Left kidney (tissue), 2 donors: ENCODE results near the gene ANTKMT. TPM values are rescaled to one million over a fixed set of nuclear protein-coding genes. Genes with fewer than 3 reads are reported as not detected.

Experiments used
- DNase-seq: peaks from one replicate; pipeline ENCODE4 v3.0.0-alpha.2; 2013
- polyA plus RNA-seq: library from polyadenylated mRNA; unstranded; fragments of 120-200 nt; gene quantifications from one replicate; pipeline ENCODE4 v1.2.1, GENCODE V29; 2013; ENCODE audit not compliant: insufficient read length

Gene ANTKMT
- polyA plus RNA-seq, 1 donor = 9.0 TPM

DNA sequence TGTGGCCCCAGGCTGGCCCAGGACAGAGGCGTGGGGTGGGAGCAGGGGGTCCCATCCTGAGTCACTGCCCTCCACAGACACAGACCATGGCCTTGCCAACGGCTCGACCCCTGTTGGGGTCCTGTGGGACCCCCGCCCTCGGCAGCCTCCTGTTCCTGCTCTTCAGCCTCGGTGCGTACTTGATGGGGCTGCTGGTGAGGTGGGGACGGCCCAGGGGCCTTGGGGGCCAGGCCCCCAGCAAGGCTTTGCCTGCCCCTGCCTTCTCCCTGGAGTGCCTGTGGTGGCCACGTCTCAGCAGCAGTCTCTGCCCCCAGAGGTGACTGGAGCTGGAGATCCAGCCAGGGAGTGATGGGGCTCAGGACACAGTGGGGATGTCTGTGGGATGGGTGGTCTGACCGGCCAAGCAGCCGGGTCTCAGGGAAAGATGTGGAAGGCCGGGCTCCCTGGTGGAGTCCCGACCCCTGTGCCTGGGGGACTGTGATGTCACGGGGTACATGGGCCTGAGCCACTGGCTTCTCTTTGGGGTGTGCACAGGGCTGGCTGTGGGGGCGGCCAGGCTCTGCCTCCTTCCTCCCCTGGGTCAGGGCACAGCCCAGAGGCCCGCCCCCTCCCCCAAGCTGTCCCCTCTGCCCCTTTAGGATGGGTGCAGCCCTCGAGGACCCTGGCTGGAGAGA is 41.8 kb downstream of the ANTKMT start:
- no peak for DNase-seq

- no peak for DNase-seq
Observed at GRCh38 chr16:763369-764183, 42.6 kb downstream of the ANTKMT start.

DNA sequence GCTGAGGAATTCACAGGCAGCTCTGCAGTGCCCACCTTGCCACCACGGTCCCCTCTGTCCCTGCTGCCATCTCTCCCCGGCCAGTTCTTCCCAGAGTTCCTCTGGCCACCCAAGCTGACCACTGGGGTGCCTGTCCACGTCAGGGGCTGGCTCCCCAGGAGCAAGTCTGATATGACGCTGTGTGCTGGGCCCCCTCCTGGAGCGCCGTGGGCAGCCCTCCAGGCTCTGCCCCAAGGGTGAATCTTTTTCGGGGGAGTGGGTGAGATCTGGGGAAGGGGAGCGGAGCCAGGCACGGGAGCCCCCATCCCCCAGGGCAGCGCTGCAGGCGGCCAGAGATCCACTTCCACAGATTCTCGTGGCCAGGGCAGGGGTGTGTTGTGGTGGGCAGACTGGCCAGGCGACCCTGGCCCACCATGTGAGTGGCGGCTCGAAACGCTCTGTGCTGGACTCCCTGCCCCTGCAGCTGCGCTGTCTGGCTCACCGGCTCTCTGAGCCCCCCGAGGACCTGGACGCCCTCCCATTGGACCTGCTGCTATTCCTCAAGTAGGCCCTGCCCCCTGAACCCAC is 43.3 kb downstream of the ANTKMT start:
- DNase-seq = no peak

GRCh38 chr16:764848-765487 is 44.0 kb downstream of the ANTKMT start:
- DNase-seq = no peak

GRCh38 chr16:765488-765865 is 44.5 kb downstream of the ANTKMT start:
- no peak for DNase-seq

GRCh38 chr16:766008-766819 is 45.3 kb downstream of the ANTKMT start:
- DNase-seq = no peak

GRCh38 chr16:766820-767640 is 46.1 kb downstream of the ANTKMT start:
- no peak for DNase-seq

GRCh38 chr16:767743-768235 is 46.8 kb downstream of the ANTKMT start:
- no peak for DNase-seq

GRCh38 chr16:768428-768827 is 47.5 kb downstream of the ANTKMT start:
- DNase-seq = no peak

DNA sequence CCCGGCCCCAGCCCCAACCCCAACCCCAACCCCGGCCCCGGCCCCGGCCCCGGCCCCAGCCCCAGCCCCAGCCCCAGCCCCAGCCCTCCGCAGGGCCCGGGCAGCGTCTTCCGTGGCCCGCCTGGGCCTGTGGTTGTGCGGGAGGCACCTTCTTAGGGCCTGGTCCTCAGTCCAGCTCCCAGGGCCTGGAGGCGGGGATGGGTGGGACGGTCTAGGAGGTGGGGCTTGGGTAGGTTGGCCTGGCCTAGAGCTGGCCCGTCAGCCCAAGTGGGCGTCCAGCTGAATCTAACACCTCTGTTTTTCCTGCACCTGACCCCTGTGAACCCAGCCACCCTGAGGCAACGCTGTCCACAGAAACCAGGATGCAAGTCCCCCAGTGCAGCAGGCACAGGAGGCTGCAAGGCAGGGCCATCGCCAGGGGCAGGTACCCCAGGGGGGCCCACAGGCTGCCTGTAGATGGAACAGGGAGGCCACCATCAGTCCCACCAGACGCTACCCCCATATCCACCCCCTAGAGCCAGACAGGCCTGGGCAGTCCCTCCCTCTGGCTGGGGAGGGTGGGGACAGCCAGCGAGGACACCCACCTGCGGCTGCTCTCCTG is 48.3 kb downstream of the ANTKMT start:
- DNase-seq = no peak

DNA sequence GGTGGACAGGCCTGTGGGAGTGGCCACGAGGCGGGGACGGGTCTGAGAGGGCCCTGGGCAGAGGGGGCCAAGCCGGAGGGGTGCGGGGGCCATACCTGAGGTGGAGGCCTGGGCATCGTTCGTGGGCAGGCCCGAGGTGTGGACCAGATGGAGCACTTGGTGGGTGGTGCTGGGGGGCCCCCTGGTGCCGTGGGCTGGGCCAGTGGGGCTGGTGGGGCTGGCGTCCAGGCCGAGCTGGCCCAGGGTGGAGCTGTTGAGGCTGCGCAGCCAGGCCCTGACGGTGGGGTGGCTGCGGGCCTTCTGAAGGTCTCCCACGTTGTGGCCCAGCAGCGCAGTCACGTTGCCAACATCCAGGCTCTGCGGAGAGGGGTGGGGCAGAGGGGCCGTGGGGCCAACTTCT is 49.0 kb downstream of the ANTKMT start:
- no peak for DNase-seq

DNA sequence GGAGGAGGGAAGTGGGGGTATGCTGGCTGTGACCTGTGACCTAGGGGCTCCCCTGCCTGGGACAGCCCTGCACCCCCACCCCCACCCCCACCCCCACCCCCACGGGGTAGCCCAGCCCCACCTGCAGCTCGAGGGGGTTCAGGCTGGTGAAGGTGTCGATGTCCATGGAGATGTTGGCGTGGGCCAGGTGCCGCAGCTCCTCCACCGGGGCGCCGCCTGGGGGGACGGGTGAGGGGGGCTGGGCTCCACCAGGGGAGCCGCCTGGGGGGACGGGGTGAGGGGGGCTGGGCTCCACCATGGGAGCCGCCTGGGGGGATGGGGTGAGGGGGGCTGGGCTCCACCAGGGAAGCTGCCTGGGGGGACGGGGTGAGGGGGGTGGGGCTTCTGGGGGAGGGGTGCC is 49.5 kb downstream of the ANTKMT start:
- DNase-seq = no peak

Other genes starting within 250 kb of the ANTKMT start
- 23.8 TPM for gene CAPN15, start 193.4 kb upstream of the ANTKMT start, polyA plus RNA-seq
- gene PRR35, start 160.8 kb upstream of the ANTKMT start, polyA plus RNA-seq = 6.6 TPM
- 4.7 TPM for gene NHLRC4, start 154.1 kb upstream of the ANTKMT start, polyA plus RNA-seq
- gene PIGQ, start 151.2 kb upstream of the ANTKMT start, polyA plus RNA-seq = 60.9 TPM
- gene RAB40C, start 131.1 kb upstream of the ANTKMT start, polyA plus RNA-seq = 17.3 TPM
- gene WFIKKN1, start 90.2 kb upstream of the ANTKMT start, polyA plus RNA-seq = 1.5 TPM
- 38.0 TPM for gene METTL26, start 84.8 kb upstream of the ANTKMT start, polyA plus RNA-seq
- 15.5 TPM for gene MCRIP2, start 79.3 kb upstream of the ANTKMT start, polyA plus RNA-seq
- 42.2 TPM for gene WDR90, start 71.8 kb upstream of the ANTKMT start, polyA plus RNA-seq
- 70.8 TPM for gene RHOT2, start 53.0 kb upstream of the ANTKMT start, polyA plus RNA-seq
- 1.7 TPM for gene RHBDL1, start 45.5 kb upstream of the ANTKMT start, polyA plus RNA-seq
- gene STUB1, start 40.7 kb upstream of the ANTKMT start, polyA plus RNA-seq = 107 TPM
- 51.4 TPM for gene JMJD8, start 36.8 kb upstream of the ANTKMT start, polyA plus RNA-seq
- 10.2 TPM for gene WDR24, start 30.7 kb upstream of the ANTKMT start, polyA plus RNA-seq
- gene FBXL16, start 15.3 kb upstream of the ANTKMT start, polyA plus RNA-seq = 0.75 TPM
- gene METRN, start 6.0 kb upstream of the ANTKMT start, polyA plus RNA-seq = 6.3 TPM
- 2.0 TPM for gene CCDC78, start 5.3 kb downstream of the ANTKMT start, polyA plus RNA-seq
- gene HAGHL, start 6.0 kb downstream of the ANTKMT start, polyA plus RNA-seq = 3.3 TPM
- gene CIAO3, start 19.9 kb downstream of the ANTKMT start, polyA plus RNA-seq = 26.7 TPM
- 17.1 TPM for gene MSLN, start 39.6 kb downstream of the ANTKMT start, polyA plus RNA-seq
- gene RPUSD1, start 67.2 kb downstream of the ANTKMT start, polyA plus RNA-seq = 10.7 TPM
- 22.9 TPM for gene CHTF18, start 67.5 kb downstream of the ANTKMT start, polyA plus RNA-seq
- gene GNG13, start 79.6 kb downstream of the ANTKMT start, polyA plus RNA-seq = 0.42 TPM
- gene LMF1, start 249.8 kb downstream of the ANTKMT start, polyA plus RNA-seq = 18.7 TPM